AG04450 (cell line): ENCODE results near the gene STKLD1. TPM values are rescaled to one million over a fixed set of nuclear protein-coding genes. Genes with fewer than 3 reads are reported as not detected.

ENCODE experiments used
- CTCF ChIA-PET: fragments of 300-600, 350-600 bp; formaldehyde crosslinking; extraction: SDS; loops from one replicate; lab custom pipeline; 2022; ENCODE audit warnings: antibody characterized with exemption, inconsistent platforms; lab: Charles Lee
- POLR2A ChIA-PET: fragments of 350-600 bp; formaldehyde crosslinking; extraction: SDS; loops from one replicate; lab custom pipeline; 2021; ENCODE audit warnings: antibody characterized with exemption, inconsistent platforms; lab: Yijun Ruan, JAX
- DNase-seq: peaks from one replicate; pipeline ENCODE4 v3.0.0-alpha.2; 2011; ENCODE audit warnings: low read depth, low spot score
- H3K27ac ChIP-seq: one replicate; pipeline ENCODE4 v1.5.1; 2012; ENCODE audit warnings: low read depth, low read length, control low read depth
- H3K27me3 ChIP-seq: one replicate; pipeline ENCODE4 v1.6.0; 2012; ENCODE audit warnings: low read length; ENCODE audit not compliant: control insufficient read depth, insufficient read depth
- H3K4me3 ChIP-seq: 2 replicates; pipeline ENCODE4 v1.5.1; 2011; ENCODE audit warnings: mild to moderate bottlenecking, low read depth, low read length, control low read depth
- H3K9me3 ChIP-seq: 2 replicates; pipeline ENCODE4 v1.5.1; 2012; ENCODE audit warnings: low read length; ENCODE audit not compliant: control insufficient read depth, insufficient read depth
- polyA plus RNA-seq: library from polyadenylated mRNA; depleted of rRNA; stranded (reverse); fragments of >200 nt; gene quantifications from 2 replicates; pipeline ENCODE4 v1.2.3, GENCODE V29; 2011
- TF ChIP-seq, protein P1 (sequence below): IDR thresholded peaks from 2 replicates; pipeline ENCODE4 v1.5.1; 2011; ENCODE audit warnings: low read depth, low read length, control low read depth, inconsistent platforms

STKLD1 gene
- polyA plus RNA-seq, 1 experiment = 0.95 TPM

DNA sequence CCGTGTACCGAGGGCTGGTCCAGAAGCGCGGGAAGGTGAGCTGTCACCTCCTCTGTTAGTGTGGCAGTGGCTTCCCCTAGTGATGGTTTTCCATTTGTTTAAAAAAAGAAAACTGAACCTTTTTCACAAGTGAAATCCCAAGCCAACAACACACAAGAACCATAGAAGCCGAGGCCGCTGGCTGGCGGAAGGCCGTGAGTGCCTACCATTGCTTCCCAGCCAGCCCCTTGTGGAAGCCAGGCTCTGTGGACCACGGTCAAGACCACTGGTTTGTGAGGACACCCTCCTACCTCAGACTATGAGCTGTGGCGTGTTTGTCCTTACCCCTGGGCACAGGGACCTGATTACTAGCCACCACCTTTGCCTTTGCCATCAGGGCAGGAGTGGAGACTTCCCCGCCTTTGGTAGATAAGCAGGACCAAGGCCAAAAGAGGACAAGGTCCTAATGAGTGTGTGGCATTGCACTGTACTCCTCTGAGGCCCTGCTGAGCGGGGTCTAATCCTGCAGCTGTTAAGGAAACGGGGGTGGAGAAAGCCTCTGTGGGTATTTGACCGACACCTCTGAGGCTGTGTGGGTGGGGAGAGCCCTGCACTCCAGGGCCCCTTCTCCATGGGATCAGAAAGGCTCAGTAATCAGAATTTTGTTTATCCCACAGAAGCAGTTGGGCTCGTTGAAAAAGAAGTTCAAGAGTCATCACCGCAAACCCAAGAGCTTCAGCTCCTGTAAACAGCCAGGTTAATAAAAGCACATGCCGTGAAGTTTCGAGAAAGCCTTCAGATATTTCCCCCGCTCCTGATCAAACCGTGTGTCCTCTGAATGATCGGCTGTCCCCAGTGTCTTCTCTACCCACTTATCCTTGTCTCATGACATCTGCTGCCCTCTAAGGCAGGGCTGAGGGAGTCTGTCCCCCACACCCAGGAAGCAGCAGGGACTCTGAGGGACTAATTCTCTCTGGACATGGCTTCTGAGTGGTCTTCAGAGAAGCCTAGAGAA lies 15.5 kb upstream of the STKLD1 start:
- H3K9me3 ChIP-seq = no peaks in the 10 kb centered on the region; the same call in 1 of the 2 replicates
- DNase-seq = no peak
- POLR2A ChIA-PET = interaction anchor here (1.5 to 2.1 kb wide), 2 partner anchors 11 to 13 kb away, joined by 9 to 10 read pairs; partner anchors contain the start of genes MED22 and RPL7A
- H3K27me3 ChIP-seq = no peaks in the 10 kb centered on the region
- CTCF ChIA-PET = interaction anchor here (0.7 kb wide), 1 partner anchor 559 kb away, joined by 3 read pairs; no protein-coding TSS in a partner anchor
- H3K4me3 ChIP-seq = no peak overlapping the region
- H3K27ac ChIP-seq = no peak overlapping the region
- TF ChIP-seq, protein P1, sequence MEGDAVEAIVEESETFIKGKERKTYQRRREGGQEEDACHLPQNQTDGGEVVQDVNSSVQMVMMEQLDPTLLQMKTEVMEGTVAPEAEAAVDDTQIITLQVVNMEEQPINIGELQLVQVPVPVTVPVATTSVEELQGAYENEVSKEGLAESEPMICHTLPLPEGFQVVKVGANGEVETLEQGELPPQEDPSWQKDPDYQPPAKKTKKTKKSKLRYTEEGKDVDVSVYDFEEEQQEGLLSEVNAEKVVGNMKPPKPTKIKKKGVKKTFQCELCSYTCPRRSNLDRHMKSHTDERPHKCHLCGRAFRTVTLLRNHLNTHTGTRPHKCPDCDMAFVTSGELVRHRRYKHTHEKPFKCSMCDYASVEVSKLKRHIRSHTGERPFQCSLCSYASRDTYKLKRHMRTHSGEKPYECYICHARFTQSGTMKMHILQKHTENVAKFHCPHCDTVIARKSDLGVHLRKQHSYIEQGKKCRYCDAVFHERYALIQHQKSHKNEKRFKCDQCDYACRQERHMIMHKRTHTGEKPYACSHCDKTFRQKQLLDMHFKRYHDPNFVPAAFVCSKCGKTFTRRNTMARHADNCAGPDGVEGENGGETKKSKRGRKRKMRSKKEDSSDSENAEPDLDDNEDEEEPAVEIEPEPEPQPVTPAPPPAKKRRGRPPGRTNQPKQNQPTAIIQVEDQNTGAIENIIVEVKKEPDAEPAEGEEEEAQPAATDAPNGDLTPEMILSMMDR = no peak

DNA sequence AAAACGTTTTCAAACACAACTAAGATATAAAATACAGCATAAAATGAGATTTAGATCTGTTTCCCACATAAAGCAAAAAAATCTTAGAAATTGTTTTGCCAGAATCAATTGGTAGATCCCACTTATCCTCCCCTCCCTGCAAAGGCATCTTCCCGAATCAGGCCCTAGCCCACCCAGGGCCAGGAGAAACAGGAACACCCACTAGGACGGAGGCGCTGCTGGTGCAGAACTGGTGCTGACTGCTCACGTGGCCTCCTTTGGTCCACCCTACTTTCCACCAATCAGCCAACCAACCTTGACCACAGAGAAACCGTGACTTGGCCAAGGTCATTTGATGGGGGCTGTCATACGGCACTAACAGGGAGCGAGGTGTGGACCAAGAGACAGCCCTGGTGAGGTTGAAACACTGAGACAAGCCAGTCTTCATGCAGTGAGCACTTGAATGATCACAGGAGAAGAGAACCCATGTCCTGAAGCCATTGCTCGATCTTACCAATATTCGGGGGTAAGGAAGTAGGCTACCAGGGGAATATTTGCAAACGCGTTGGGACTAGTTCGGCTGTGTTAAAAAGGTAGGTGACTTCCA lies 14.6 kb upstream of the STKLD1 start:
- TF ChIP-seq, protein P1 = no peak
- no peak for DNase-seq
- H3K27ac ChIP-seq = no peak overlapping the region
- ChIA-PET POLR2A (interaction anchor here (0.7 to 2.1 kb wide), 2 partner anchors 9 to 14 kb away, joined by 3 to 10 read pairs; partner anchors contain the start of genes MED22 and RPL7A), CTCF (no interaction called here)
- no peaks in the 10 kb centered on the region for H3K27me3 ChIP-seq
- H3K4me3 ChIP-seq = no peak overlapping the region
- H3K9me3 ChIP-seq = no peaks in the 10 kb centered on the region; the same call in 1 of the 2 replicates

DNA sequence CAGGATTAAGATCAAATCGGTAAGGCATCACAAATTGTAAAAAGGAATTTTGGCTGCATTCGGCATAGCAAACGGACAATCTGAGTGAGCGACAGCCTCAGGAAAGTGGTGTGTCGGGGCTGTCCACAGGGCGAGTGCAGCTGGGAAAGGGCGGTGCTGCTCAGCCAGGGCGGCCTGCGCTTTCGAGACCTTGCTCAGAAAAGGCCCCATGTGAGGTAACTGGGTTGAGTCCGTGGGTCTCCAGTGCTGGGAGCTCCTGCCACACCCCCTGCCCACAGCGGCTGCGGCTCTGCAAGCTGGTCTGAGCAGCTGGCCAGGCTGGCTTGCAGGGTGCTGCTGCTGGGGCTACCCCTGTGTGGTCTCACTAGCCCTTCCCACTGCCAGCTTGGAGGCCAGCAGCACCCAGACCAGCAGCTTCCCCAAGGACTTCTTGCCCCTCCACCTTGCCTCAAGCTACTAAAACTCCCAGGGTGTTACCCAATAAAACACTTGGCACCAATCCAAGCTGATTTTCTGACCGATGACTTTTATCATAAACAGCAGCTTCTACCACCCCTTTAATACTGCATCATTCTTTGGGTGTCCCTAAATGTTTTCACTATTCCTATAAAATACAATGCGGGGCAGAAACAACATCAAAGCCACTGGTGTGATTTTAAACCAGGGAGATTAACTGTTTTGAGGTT lies 13.7 kb upstream of the STKLD1 start:
- ChIA-PET CTCF (no interaction called here), POLR2A (interaction anchor here (0.7 to 2.0 kb wide), 3 partner anchors 9 to 15 kb away, joined by 3 to 11 read pairs (median 6); partner anchors contain the start of genes MED22 and RPL7A)
- TF ChIP-seq, protein P1 = no peak
- no peak for DNase-seq
- no peaks in the 10 kb centered on the region for H3K27me3 ChIP-seq
- no peaks in the 10 kb centered on the region for H3K9me3 ChIP-seq
- H3K4me3 ChIP-seq = no peak overlapping the region
- no peak overlapping the region for H3K27ac ChIP-seq

DNA sequence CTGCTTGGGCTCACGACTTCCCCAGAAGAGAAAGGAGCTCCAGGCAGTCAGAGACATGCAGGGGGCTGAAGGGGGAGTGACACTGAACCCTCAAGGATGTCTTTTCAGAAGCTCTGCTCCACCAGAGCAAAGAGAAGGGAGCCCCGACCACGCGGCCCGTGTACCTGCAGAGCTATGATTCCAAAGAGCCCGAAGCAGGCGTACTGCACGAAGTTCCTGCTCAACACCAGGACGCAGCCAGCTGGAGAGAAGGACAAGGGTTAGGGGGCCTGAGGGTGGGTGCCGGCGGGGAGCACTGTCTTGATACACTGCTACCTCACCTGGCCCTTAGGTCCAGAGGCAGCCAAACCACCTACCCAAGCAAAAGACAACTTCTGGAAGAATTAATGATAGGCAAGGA lies 9.7 kb upstream of the STKLD1 start:
- ChIA-PET CTCF (no interaction called here), POLR2A (interaction anchor here (0.9 to 1.7 kb wide), 2 partner anchors 11 to 19 kb away, joined by 3 to 4 read pairs; partner anchors contain the start of genes MED22, RPL7A and SURF1)
- Histone ChIP-seq H3K4me3 (no peak overlapping the region), H3K9me3 (no peaks in the 10 kb centered on the region), H3K27me3 (no peaks in the 10 kb centered on the region), H3K27ac (no peak overlapping the region)
- DNase-seq = no peak
- TF ChIP-seq, protein P1 = no peak
